Spleen (tissue), 7 donors: Measurements from ENCODE around the gene DSC1.

Source experiments
- CTCF ChIP-seq, 11 experiments: fragments of 200-600 bp in 7 of 11; fragments of 450-650 bp in 4 of 11; sonication (generic) in 4 of 11; IDR thresholded peaks in 8 of 11; conservative IDR thresholded peaks in 3 of 11; 1 replicate in 7 of 11; 2 replicates in 4 of 11; pipeline versions ENCODE4 v1.4.0 to v1.8.0; 2016 to 2021; ENCODE audit warnings: antibody characterized with exemption in 11 of 11, inconsistent platforms in 4 of 11, mild to moderate bottlenecking in 1 of 11
- POLR2A ChIP-seq, 3 donors: fragments of 450-650 bp; IDR thresholded peaks; one replicate each; pipeline ENCODE4 v1.5.1; 2017; ENCODE audit warnings: antibody characterized with exemption in 3 of 3, mild to moderate bottlenecking in 1 of 3
- POLR2AphosphoS5 ChIP-seq, 3 donors: sonication (generic); formaldehyde crosslinking; IDR thresholded peaks; one replicate each; pipeline ENCODE4 v1.5.1; 2017; ENCODE audit warnings: antibody characterized with exemption in 3 of 3
- donor health status: DM: no; HTN: no; CAD: no; lungs with moderate emphysema.
- donor health status: DM: no; HTN: no; CAD: no.
- donor health status: DM: no; HTN: no; CAD: no.

GRCh38 chr18:31093294-31093693 is 69.4 kb downstream of the DSC1 start:
- TF ChIP-seq CTCF (IDR thresholded peaks at IDR 0.05 in 8 of 11, conservative IDR thresholded peaks at IDR 0.05 in 3 of 11) (no peak), POLR2A (IDR thresholded peaks at IDR 0.05) (no peak), POLR2AphosphoS5 (IDR thresholded peaks at IDR 0.05) (no peak)
